CD14-positive monocyte (primary cell): ENCODE measurements around the gene TMEM184B. TPM values are rescaled to one million over a fixed set of nuclear protein-coding genes. Genes with fewer than 3 reads are reported as not detected.

Source experiments
- DNase-seq, 3 donors: peaks; one replicate each; pipeline ENCODE4 v3.0.0-alpha.2; 2011 to 2022
- H2AFZ ChIP-seq: 2 replicates; pipeline ENCODE4 v1.6.0; 2012; ENCODE audit warnings: mild to moderate bottlenecking, low read depth, low read length, inconsistent platforms; ENCODE audit not compliant: insufficient read depth, poor library complexity, severe bottlenecking
- H3K27ac ChIP-seq, 2 donors: 1 replicate in 1 of 2; 2 replicates in 1 of 2; pipeline ENCODE4 v1.5.1; 2012 to 2013; ENCODE audit warnings: low read length in 2 of 2, control low read depth in 1 of 2, inconsistent platforms in 1 of 2, low read depth in 1 of 2, mild to moderate bottlenecking in 1 of 2
- H3K27me3 ChIP-seq, 2 donors: one replicate each; pipeline versions ENCODE4 v1.6.0 to v1.6.1; 2011 to 2013; ENCODE audit warnings: low read length in 2 of 2; ENCODE audit not compliant: control insufficient read depth in 2 of 2, insufficient read depth in 2 of 2
- H3K36me3 ChIP-seq, 2 donors: replicated peaks in 1 of 2; 1 replicate in 1 of 2; 2 replicates in 1 of 2; pipeline versions ENCODE4 v1.5.1 to v1.6.1; 2012 to 2013; ENCODE audit warnings: low read length in 2 of 2, control low read depth in 1 of 2, inconsistent platforms in 1 of 2, mild to moderate bottlenecking in 1 of 2; ENCODE audit not compliant: insufficient read depth in 2 of 2, control insufficient read depth in 1 of 2
- H3K4me1 ChIP-seq, 2 donors: 1 replicate in 1 of 2; 2 replicates in 1 of 2; pipeline versions ENCODE4 v1.5.1 to v1.6.1; 2012 to 2013; ENCODE audit warnings: low read length in 2 of 2, control low read depth in 1 of 2, inconsistent platforms in 1 of 2, mild to moderate bottlenecking in 1 of 2, moderate library complexity in 1 of 2; ENCODE audit not compliant: insufficient read depth in 2 of 2, control insufficient read depth in 1 of 2
- H3K4me2 ChIP-seq: replicated peaks from 2 replicates; pipeline ENCODE3; 2012; ENCODE audit warnings: low read length, moderate library complexity, mild to moderate bottlenecking; ENCODE audit not compliant: poor library complexity, severe bottlenecking; ENCODE audit errors: extremely low read depth
- H3K4me3 ChIP-seq, 3 experiments: fragments of 200-600 bp in 1 of 3; sonication (generic) in 1 of 3; replicated peaks in 1 of 3; 1 replicate in 2 of 3; 2 replicates in 1 of 3; pipeline ENCODE4 v1.5.1; 2011 to 2013; ENCODE audit warnings: low read length in 3 of 3, mild to moderate bottlenecking in 3 of 3, control low read depth in 2 of 3, low read depth in 2 of 3, inconsistent platforms in 1 of 3, moderate library complexity in 1 of 3
- H3K79me2 ChIP-seq: 2 replicates; pipeline ENCODE4 v1.6.0; 2012; ENCODE audit warnings: mild to moderate bottlenecking, control low read depth, inconsistent platforms, low read length, moderate library complexity; ENCODE audit not compliant: insufficient read depth
- H3K9ac ChIP-seq: 2 replicates; pipeline ENCODE4 v1.6.0; 2017; ENCODE audit warnings: low read length, mild to moderate bottlenecking; ENCODE audit not compliant: insufficient read depth, poor library complexity, severe bottlenecking
- H3K9me3 ChIP-seq, 2 donors: replicated peaks in 1 of 2; 1 replicate in 1 of 2; 2 replicates in 1 of 2; pipeline versions ENCODE4 v1.5.1 to v1.6.1; 2012 to 2013; ENCODE audit warnings: low read length in 2 of 2, control low read depth in 1 of 2; ENCODE audit not compliant: control insufficient read depth in 1 of 2, insufficient read depth in 1 of 2
- H4K20me1 ChIP-seq: 2 replicates; pipeline ENCODE4 v1.6.0; 2012; ENCODE audit warnings: mild to moderate bottlenecking, low read length, control low read depth, moderate library complexity; ENCODE audit not compliant: insufficient read depth
- H3K27ac Mint-ChIP-seq, 7 donors: one replicate each; pipeline ENCODE4 v1.8.0; 2020; ENCODE audit warnings: mild to moderate bottlenecking in 7 of 7, mixed read lengths in 7 of 7, moderate library complexity in 6 of 7, inconsistent platforms in 2 of 7
- H3K27me3 Mint-ChIP-seq, 3 donors: one replicate each; pipeline ENCODE4 v1.8.0; 2021 to 2022; ENCODE audit warnings: low read depth in 3 of 3, mild to moderate bottlenecking in 3 of 3, mixed read lengths in 3 of 3, moderate library complexity in 3 of 3, inconsistent platforms in 1 of 3
- H3K36me3 Mint-ChIP-seq, 2 donors: one replicate each; pipeline ENCODE4 v1.8.0; 2020; ENCODE audit warnings: mixed read lengths in 2 of 2, inconsistent platforms in 1 of 2, mild to moderate bottlenecking in 1 of 2
- H3K4me1 Mint-ChIP-seq: one replicate; pipeline ENCODE4 v1.8.0; 2020; ENCODE audit warnings: mild to moderate bottlenecking, mixed read lengths
- H3K4me3 Mint-ChIP-seq, 2 donors: one replicate each; pipeline ENCODE4 v1.8.0; 2020; ENCODE audit warnings: mild to moderate bottlenecking in 2 of 2, mixed read lengths in 2 of 2, moderate library complexity in 1 of 2
- H3K9me3 Mint-ChIP-seq, 7 donors: one replicate each; pipeline ENCODE4 v1.8.0; 2020 to 2022; ENCODE audit warnings: mixed read lengths in 7 of 7, mild to moderate bottlenecking in 6 of 7, moderate library complexity in 6 of 7, inconsistent platforms in 2 of 7
- CTCF ChIP-seq: fragments of 200-600 bp; IDR thresholded peaks from one replicate; pipeline ENCODE4 v1.8.0; 2022; ENCODE audit warnings: antibody characterized with exemption, mild to moderate bottlenecking
- WGBS: methylation state at CpG from one replicate; pipeline ENCODE4 v1.1.5; 2013; ENCODE audit warnings: missing lambda C conversion rate; ENCODE audit not compliant: insufficient coverage; 5-methylcytosine and 5-hydroxymethylcytosine counted together
- intact Hi-C, 2 donors: fragments of 100-400 bp; cut with micrococcal nuclease; formaldehyde crosslinking; loops; one replicate each; pipeline versions ENCODE4 v1.15.0 to v1.15.1; 2023
- polyA plus RNA-seq, 3 donors: library from polyadenylated mRNA; depleted of rRNA in 1 of 3; unstranded in 2 of 3; stranded (reverse) in 1 of 3; fragments of 300-500 nt in 2 of 3; fragments of >200 nt in 1 of 3; fragmentation: Illumina TruSeq in 2 of 3; gene quantifications; 1 replicate in 2 of 3; 2 replicates in 1 of 3; pipeline ENCODE4 v1.2.3, GENCODE V29; 2012 to 2021

TMEM184B gene
- polyA plus RNA-seq, 3 donors, result 7.4 to 17.7 (median 10.6) TPM

- H3K9me3 Mint-ChIP-seq, result no peaks in the 10 kb centered on the region
- TF ChIP-seq CTCF, result no peak
- H3K4me3 Mint-ChIP-seq, result no peak overlapping the region
- Histone ChIP-seq H3K9me3 (no peaks in the 10 kb centered on the region), H4K20me1 (no peaks in the 10 kb centered on the region), H3K79me2 (no peaks in the 10 kb centered on the region), H3K27me3 (no peaks in the 10 kb centered on the region), H3K4me3 (no peak overlapping the region), H3K36me3 (no peaks in the 10 kb centered on the region), H2AFZ (no peak overlapping the region), H3K4me2 (no peak overlapping the region), H3K9ac (no peak overlapping the region), H3K4me1 (peaks cover 22 to 27% of the 10 kb centered on the region in 2 donors), H3K27ac (no peak overlapping the region)
- no peak overlapping the region for H3K27ac Mint-ChIP-seq
- peaks cover 26% of the 10 kb centered on the region for H3K4me1 Mint-ChIP-seq
- no peak for DNase-seq
- no CpG with 5 or more reads among the region's 4 CpGs for WGBS
- H3K36me3 Mint-ChIP-seq, result peaks cover 6 to 8% of the 10 kb centered on the region in 2 donors
- H3K27me3 Mint-ChIP-seq, result peaks cover 2 to 8% (median 3%) of the 10 kb centered on the region in 3 donors
- intact Hi-C loops, result no loop called here
These were observed 99.2 kb downstream of the TMEM184B start for GRCh38 chr22:38173641-38173906.

- H2AFZ ChIP-seq, result no peak overlapping the region
- Mint-ChIP-seq H3K36me3 (peaks cover 7 to 8% of the 10 kb centered on the region in 2 donors), H3K4me1 (peaks cover 26% of the 10 kb centered on the region), H3K4me3 (no peak overlapping the region), H3K9me3 (no peaks in the 10 kb centered on the region), H3K27ac (no peak overlapping the region), H3K27me3 (peaks cover 2 to 7% (median 3%) of the 10 kb centered on the region in 3 donors)
- DNase-seq, result peak; percentile 62 to 82 (median 77)
- 28% methylated on average over 9 of the region's 16 CpGs for WGBS
- no peaks in the 10 kb centered on the region for H3K9me3 ChIP-seq
- no peaks in the 10 kb centered on the region for H4K20me1 ChIP-seq
- H3K9ac ChIP-seq, result no peak overlapping the region
- no peak overlapping the region for H3K27ac ChIP-seq
- intact Hi-C loops, result no loop called here
- H3K4me3 ChIP-seq, result no peak overlapping the region
- peaks cover 22 to 27% of the 10 kb centered on the region in 2 donors for H3K4me1 ChIP-seq
- no peaks in the 10 kb centered on the region for H3K79me2 ChIP-seq
- TF ChIP-seq CTCF, result no peak
- H3K4me2 ChIP-seq, result no peak overlapping the region
- H3K27me3 ChIP-seq, result no peaks in the 10 kb centered on the region
- no peaks in the 10 kb centered on the region for H3K36me3 ChIP-seq
These were observed 99.8 kb downstream of the TMEM184B start for GRCh38 chr22:38172832-38173640.
